ENCODE measurements around the gene DUOXA2. TPM values are rescaled to one million over a fixed set of nuclear protein-coding genes. Genes with fewer than 3 reads are reported as not detected.

Gene DUOXA2
- total RNA-seq, 1 experiment from 2014 or later: not detected

DNA sequence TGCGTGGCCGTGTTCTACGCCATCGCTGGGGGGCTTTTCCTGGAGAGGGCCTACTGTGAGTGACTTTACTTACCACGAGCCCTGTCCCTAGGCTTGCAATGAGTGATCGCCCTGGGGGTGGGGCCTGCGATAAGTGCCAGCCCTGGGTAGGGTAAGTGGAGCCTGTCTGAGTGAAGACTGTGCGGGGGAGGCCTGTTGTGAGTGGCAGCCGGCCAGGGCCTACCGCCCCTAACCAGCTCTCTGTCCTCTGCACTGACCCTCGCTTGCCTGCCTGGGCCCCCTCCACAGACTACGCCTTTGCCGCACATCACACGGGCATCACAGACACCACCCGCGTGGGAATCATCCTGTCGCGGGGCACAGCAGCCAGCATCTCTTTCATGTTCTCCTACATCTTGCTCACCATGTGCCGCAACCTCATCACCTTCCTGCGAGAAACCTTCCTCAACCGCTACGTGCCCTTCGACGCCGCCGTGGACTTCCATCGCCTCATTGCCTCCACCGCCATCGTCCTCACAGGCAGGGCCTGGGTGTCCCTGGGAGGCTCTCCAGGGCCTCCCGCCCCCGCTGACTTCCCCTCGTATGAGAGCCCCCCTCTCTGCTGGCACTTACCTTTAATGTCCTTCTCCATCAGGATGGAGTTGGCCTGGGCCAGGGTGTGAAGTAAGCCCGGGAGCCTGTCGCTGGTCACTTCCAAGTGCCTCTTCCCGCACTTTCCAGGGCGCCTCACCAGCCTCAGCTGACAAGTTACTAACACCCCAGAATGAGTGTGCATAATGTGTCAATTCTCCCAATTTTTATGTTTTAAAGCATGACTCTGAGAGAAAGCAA is 38.1 kb downstream of the DUOXA2 start:
- Histone ChIP-seq H3K4me3 (ENCODE audit: low read depth in 2 of 2, low read length in 2 of 2) (no peak overlapping the region), H3K27me3 (ENCODE audit: control insufficient read depth, insufficient read depth, low read length) (no peaks in the 10 kb centered on the region), H3K4me1 (ENCODE audit: control insufficient read depth, insufficient read depth, low read length) (no peaks in the 10 kb centered on the region), H3K27ac (ENCODE audit: low read length) (no peak overlapping the region), H3K36me3 (ENCODE audit: control insufficient read depth, insufficient read depth, low read length) (no peaks in the 10 kb centered on the region), H3K9me3 (ENCODE audit: control insufficient read depth, insufficient read depth, low read depth, low read length) (no peaks in the 10 kb centered on the region)
- TF ChIP-seq, protein P1, sequence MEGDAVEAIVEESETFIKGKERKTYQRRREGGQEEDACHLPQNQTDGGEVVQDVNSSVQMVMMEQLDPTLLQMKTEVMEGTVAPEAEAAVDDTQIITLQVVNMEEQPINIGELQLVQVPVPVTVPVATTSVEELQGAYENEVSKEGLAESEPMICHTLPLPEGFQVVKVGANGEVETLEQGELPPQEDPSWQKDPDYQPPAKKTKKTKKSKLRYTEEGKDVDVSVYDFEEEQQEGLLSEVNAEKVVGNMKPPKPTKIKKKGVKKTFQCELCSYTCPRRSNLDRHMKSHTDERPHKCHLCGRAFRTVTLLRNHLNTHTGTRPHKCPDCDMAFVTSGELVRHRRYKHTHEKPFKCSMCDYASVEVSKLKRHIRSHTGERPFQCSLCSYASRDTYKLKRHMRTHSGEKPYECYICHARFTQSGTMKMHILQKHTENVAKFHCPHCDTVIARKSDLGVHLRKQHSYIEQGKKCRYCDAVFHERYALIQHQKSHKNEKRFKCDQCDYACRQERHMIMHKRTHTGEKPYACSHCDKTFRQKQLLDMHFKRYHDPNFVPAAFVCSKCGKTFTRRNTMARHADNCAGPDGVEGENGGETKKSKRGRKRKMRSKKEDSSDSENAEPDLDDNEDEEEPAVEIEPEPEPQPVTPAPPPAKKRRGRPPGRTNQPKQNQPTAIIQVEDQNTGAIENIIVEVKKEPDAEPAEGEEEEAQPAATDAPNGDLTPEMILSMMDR (IDR thresholded peaks at IDR 0.05): no peak
- TF ChIP-seq POLR2AphosphoS5 (IDR thresholded peaks at IDR 0.05; ENCODE audit: low read depth, low read length) (no peak), TCF7L2 (IDR thresholded peaks at IDR 0.05; ENCODE audit: low read depth, low read length) (no peak), SIN3A (IDR thresholded peaks at IDR 0.05; ENCODE audit: borderline replicate concordance, insufficient read depth, low read depth, low read length) (no peak), REST (IDR thresholded peaks at IDR 0.05; ENCODE audit: insufficient read depth in 1 of 2, low read depth in 2 of 2, low read length in 1 of 2) (no peak)
- DNase-seq (ENCODE audit: low read depth, low spot score) (no peak), ATAC-seq (no peak)
- intact Hi-C loops (cut with micrococcal nuclease; ENCODE audit: unreplicated experiment): no loop called here
- in situ Hi-C loops (cut with HindIII; ENCODE audit: low pct_unique_long_range_greater_than_20kb, low sequenced_read_pairs): no loop called here
- BruUV-seq (replicated peaks): no TSS peak
- ChIA-PET CTCF (no interaction called here), POLR2A (no interaction called here)

DNA sequence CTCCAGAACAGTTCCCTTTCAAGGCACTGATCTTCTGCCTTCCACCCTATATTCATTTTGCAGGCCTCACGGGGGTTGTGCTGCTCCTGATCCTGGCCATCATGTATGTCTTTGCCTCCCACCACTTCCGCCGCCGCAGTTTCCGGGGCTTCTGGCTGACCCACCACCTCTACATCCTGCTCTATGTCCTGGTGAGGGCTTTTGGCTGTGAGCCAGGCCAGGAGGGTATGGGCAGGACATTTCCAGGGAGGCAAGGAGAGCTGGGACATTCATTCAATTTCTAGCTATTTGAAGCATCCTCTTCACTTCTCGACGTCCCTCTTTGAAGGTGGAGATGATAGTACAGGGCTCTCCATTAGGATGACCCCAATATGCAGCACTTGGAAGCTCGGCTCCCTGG is 41.6 kb downstream of the DUOXA2 start:
- Histone ChIP-seq H3K4me3 (ENCODE audit: low read depth in 2 of 2, low read length in 2 of 2) (no peak overlapping the region), H3K9me3 (ENCODE audit: control insufficient read depth, insufficient read depth, low read depth, low read length) (no peaks in the 10 kb centered on the region), H3K36me3 (ENCODE audit: control insufficient read depth, insufficient read depth, low read length) (no peaks in the 10 kb centered on the region), H3K27me3 (ENCODE audit: control insufficient read depth, insufficient read depth, low read length) (no peaks in the 10 kb centered on the region), H3K27ac (ENCODE audit: low read length) (no peak overlapping the region), H3K4me1 (ENCODE audit: control insufficient read depth, insufficient read depth, low read length) (no peaks in the 10 kb centered on the region)
- no peak for TF ChIP-seq TCF7L2 (IDR thresholded peaks at IDR 0.05; ENCODE audit: low read depth, low read length)
- TF ChIP-seq REST (IDR thresholded peaks at IDR 0.05; ENCODE audit: insufficient read depth in 1 of 2, low read depth in 2 of 2, low read length in 1 of 2): no peak
- no peak for TF ChIP-seq POLR2AphosphoS5 (IDR thresholded peaks at IDR 0.05; ENCODE audit: low read depth, low read length)
- no peak for TF ChIP-seq SIN3A (IDR thresholded peaks at IDR 0.05; ENCODE audit: borderline replicate concordance, insufficient read depth, low read depth, low read length)
- TF ChIP-seq, protein P1 (IDR thresholded peaks at IDR 0.05): no peak
- POLR2A ChIA-PET: no interaction called here
- CTCF ChIA-PET: no interaction called here
- in situ Hi-C loops (cut with HindIII; ENCODE audit: low pct_unique_long_range_greater_than_20kb, low sequenced_read_pairs): no loop called here
- ATAC-seq (no peak), DNase-seq (ENCODE audit: low read depth, low spot score) (no peak)
- no TSS peak for BruUV-seq (replicated peaks)
- intact Hi-C loops (cut with micrococcal nuclease; ENCODE audit: unreplicated experiment): no loop called here

Measured in Panc1 (cell line).